Vagina (tissue), 2 donors: ENCODE measurements around the gene MELK.

Experiments
- POLR2A ChIP-seq, 2 donors: fragments of 450-650 bp; IDR thresholded peaks; one replicate each; pipeline ENCODE4 v1.6.1; 2017; ENCODE audit warnings: antibody characterized with exemption in 2 of 2, mild to moderate bottlenecking in 2 of 2, moderate library complexity in 2 of 2
- POLR2AphosphoS5 ChIP-seq, 2 donors: sonication (generic); formaldehyde crosslinking; IDR thresholded peaks; one replicate each; pipeline ENCODE4 v1.9.0; 2017; ENCODE audit warnings: antibody characterized with exemption in 2 of 2, mild to moderate bottlenecking in 2 of 2, low read depth in 1 of 2; ENCODE audit not compliant: insufficient read depth in 1 of 2
- TF ChIP-seq, protein P1 (sequence below), 3 experiments: fragments of 450-650 bp in 2 of 3; fragments of 200-600 bp in 1 of 3; sonication (generic) in 1 of 3; IDR thresholded peaks; one replicate each; pipeline ENCODE4 v1.5.1; 2017 to 2019; ENCODE audit warnings: antibody characterized with exemption in 3 of 3, mild to moderate bottlenecking in 2 of 3, moderate library complexity in 2 of 3

DNA sequence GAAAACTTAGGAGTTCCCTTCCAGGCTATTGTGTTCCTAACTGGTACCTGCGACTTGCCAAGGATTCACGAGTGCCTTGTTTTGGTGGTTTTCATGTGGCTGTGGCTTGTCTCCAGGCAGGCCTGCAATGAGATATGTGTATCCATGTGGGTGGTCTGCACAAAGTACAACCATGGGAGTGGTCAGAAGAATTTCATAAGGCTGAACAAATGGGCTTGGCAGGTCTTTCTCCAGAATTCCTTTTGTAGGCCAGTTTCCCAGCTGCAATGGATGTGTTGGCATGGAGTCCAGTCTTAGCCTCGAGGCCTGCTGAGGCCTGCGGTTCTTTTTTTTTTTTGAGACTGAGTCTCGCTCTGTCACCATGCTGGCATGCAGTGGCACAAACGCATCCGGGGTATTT is 28.8 kb upstream of the MELK start:
- TF ChIP-seq, protein P1, sequence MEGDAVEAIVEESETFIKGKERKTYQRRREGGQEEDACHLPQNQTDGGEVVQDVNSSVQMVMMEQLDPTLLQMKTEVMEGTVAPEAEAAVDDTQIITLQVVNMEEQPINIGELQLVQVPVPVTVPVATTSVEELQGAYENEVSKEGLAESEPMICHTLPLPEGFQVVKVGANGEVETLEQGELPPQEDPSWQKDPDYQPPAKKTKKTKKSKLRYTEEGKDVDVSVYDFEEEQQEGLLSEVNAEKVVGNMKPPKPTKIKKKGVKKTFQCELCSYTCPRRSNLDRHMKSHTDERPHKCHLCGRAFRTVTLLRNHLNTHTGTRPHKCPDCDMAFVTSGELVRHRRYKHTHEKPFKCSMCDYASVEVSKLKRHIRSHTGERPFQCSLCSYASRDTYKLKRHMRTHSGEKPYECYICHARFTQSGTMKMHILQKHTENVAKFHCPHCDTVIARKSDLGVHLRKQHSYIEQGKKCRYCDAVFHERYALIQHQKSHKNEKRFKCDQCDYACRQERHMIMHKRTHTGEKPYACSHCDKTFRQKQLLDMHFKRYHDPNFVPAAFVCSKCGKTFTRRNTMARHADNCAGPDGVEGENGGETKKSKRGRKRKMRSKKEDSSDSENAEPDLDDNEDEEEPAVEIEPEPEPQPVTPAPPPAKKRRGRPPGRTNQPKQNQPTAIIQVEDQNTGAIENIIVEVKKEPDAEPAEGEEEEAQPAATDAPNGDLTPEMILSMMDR (IDR thresholded peaks at IDR 0.05): no peak
- TF ChIP-seq POLR2A (IDR thresholded peaks at IDR 0.05): no peak
- no peak for TF ChIP-seq POLR2AphosphoS5 (IDR thresholded peaks at IDR 0.05; ENCODE audit: insufficient read depth in 1 of 2, low read depth in 1 of 2)
